Globus pallidus (tissue), 1 donor: ENCODE results near the gene KIZ.

Source experiments
- DNase-seq: peaks from one replicate; pipeline ENCODE4 v3.0.0-alpha.2; 2015; ENCODE audit warnings: low spot score

The KIZ gene

GRCh38 chr20:21104921-21105320 is 21.0 kb upstream of the KIZ start:
- no peak for DNase-seq

- DNase-seq, result no peak
These were observed 20.3 kb upstream of the KIZ start for GRCh38 chr20:21105429-21106170.

GRCh38 chr20:21106171-21107017 is 19.5 kb upstream of the KIZ start, which contains the start of gene LINC00237:
TSS of gene LINC00237 (minus strand) at chr20:21106358.
- DNase-seq, result no peak

- no peak for DNase-seq
These were observed 16.7 kb upstream of the KIZ start for GRCh38 chr20:21109144-21109543.

- DNase-seq, result no peak
These were observed 15.1 kb upstream of the KIZ start for GRCh38 chr20:21110811-21111210.

GRCh38 chr20:21111416-21111815 is 14.5 kb upstream of the KIZ start:
- DNase-seq, result no peak

GRCh38 chr20:21113697-21114096 is 12.2 kb upstream of the KIZ start:
- no peak for DNase-seq

- no peak for DNase-seq
These were observed 11.3 kb upstream of the KIZ start for GRCh38 chr20:21114584-21114983.

GRCh38 chr20:21117521-21117920 is 8.4 kb upstream of the KIZ start:
- DNase-seq, result no peak

GRCh38 chr20:21118138-21118537 is 7.7 kb upstream of the KIZ start:
- no peak for DNase-seq

- no peak for DNase-seq
These were observed 7.1 kb upstream of the KIZ start for GRCh38 chr20:21118782-21119181.

GRCh38 chr20:21124190-21124589 is 1.7 kb upstream of the KIZ start:
- no peak for DNase-seq

GRCh38 chr20:21125072-21125848 is 622 bp upstream of the KIZ start:
- peak; percentile 75 for DNase-seq

GRCh38 chr20:21126581-21126870 is 644 bp downstream of the KIZ start:
- peak; percentile 48 for DNase-seq

GRCh38 chr20:21127201-21127981 is 1.5 kb downstream of the KIZ start:
- DNase-seq, result no peak

- no peak for DNase-seq
These were observed 4.0 kb downstream of the KIZ start for GRCh38 chr20:21129861-21130260.

GRCh38 chr20:21133404-21133803 is 7.5 kb downstream of the KIZ start:
- DNase-seq, result no peak

- DNase-seq, result no peak
These were observed 8.2 kb downstream of the KIZ start for GRCh38 chr20:21133917-21134622.

- no peak for DNase-seq
These were observed 9.1 kb downstream of the KIZ start for GRCh38 chr20:21134883-21135493.

- no peak for DNase-seq
These were observed 10.3 kb downstream of the KIZ start for GRCh38 chr20:21136015-21136732.
